PFSK-1 (cell line): ENCODE measurements around the gene KIF5A.

Source experiments
- FOXP2 ChIP-seq: optimal IDR thresholded peaks from 2 replicates; pipeline ENCODE3; 2011; ENCODE audit warnings: borderline replicate concordance, control low read depth, inconsistent platforms; ENCODE audit not compliant: insufficient read depth; ENCODE audit errors: extremely low read length, extremely low read depth
- TAF1 ChIP-seq: IDR thresholded peaks from 2 replicates; pipeline ENCODE4 v1.6.1; 2012; ENCODE audit warnings: low read length, control low read depth, borderline replicate concordance; ENCODE audit not compliant: insufficient read depth

GRCh38 chr12:57541717-57542116, 8.1 kb upstream of the KIF5A start:
- TF ChIP-seq TAF1 (no peak), FOXP2 (no peak)
